Measurements from ENCODE around the gene ALDH18A1.

- TF ChIP-seq EZH2 (IDR thresholded peaks at IDR 0.05) (no peak), FOXP2 (optimal IDR thresholded peaks at IDR 0.05; ENCODE audit: control extremely low read depth, extremely low read length, insufficient read depth) (no peak)
Measured at GRCh38 chr10:95601116-95601719, 55.3 kb downstream of the ALDH18A1 start.

All from SK-N-MC (cell line).